ENCODE results near the gene LRPPRC.

GRCh38 chr2:43985359-43985758 is 10.4 kb downstream of the LRPPRC start:
- TF ChIP-seq CTCF (conservative IDR thresholded peaks at IDR 0.05 in 1 of 2, IDR thresholded peaks at IDR 0.05 in 1 of 2; ENCODE audit: extremely low read depth in 1 of 2, insufficient read depth in 1 of 2, low read depth in 1 of 2, low read length in 2 of 2) = no peak
- TF ChIP-seq EZH2 (IDR thresholded peaks at IDR 0.05; ENCODE audit: borderline replicate concordance, low read length) = no peak

Measured in mammary epithelial cell (primary cell).